ENCODE results near the gene CELF3.

The CELF3 gene

GRCh38 chr1:151716771-151717631, at the start of gene CELF3:
Gene CELF3 (minus strand): TSS chr1:151716803. CDS start chr1:151716020, 783 bp downstream.
- no peak for DNase-seq (ENCODE audit: extremely low spot score)
- CTCF ChIA-PET, result interaction anchor here (0.9 to 2.6 kb wide), 3 partner anchors 17 to 123 kb away, joined by 3 to 10 read pairs (median 4); partner anchors contain the start of gene MRPL9
- POLR2A ChIA-PET, result no interaction called here
- no peak for TF ChIP-seq CTCF (IDR thresholded peaks at IDR 0.05; ENCODE audit: control extremely low read depth, extremely low read depth, low read depth, missing control alignments)

GRCh38 chr1:151763990-151764389, 47.4 kb upstream of the CELF3 start:
- no peak for TF ChIP-seq CTCF (IDR thresholded peaks at IDR 0.05; ENCODE audit: control extremely low read depth, extremely low read depth, low read depth, missing control alignments)
- POLR2A ChIA-PET, result no interaction called here
- no peak for DNase-seq (ENCODE audit: extremely low spot score)
- CTCF ChIA-PET, result interaction anchor here (1.1 to 2.8 kb wide), 6 partner anchors 8 to 693 kb away, joined by 3 to 9 read pairs (median 4); partner anchors contain the start of genes GABPB2 and TDRKH

- CTCF ChIA-PET, result interaction anchor here (1.0 to 2.8 kb wide), 8 partner anchors 9 to 693 kb away, joined by 3 to 9 read pairs (median 4); partner anchors contain the start of genes GABPB2 and TDRKH
- peak; percentile 95 for DNase-seq (ENCODE audit: extremely low spot score)
- POLR2A ChIA-PET, result interaction anchor here (0.6 kb wide), 2 partner anchors 10 to 87 kb away, joined by 3 to 4 read pairs; no protein-coding TSS in a partner anchor
- no peak for TF ChIP-seq CTCF (IDR thresholded peaks at IDR 0.05; ENCODE audit: control extremely low read depth, extremely low read depth, low read depth, missing control alignments)
Observed at GRCh38 chr1:151762941-151763921, 46.6 kb upstream of the CELF3 start, which contains the start of gene MRPL9. Gene MRPL9 (minus strand): TSS chr1:151763496. CDS start chr1:151763479, 17 bp downstream.

- no peak for TF ChIP-seq CTCF (IDR thresholded peaks at IDR 0.05; ENCODE audit: control extremely low read depth, extremely low read depth, low read depth, missing control alignments)
- POLR2A ChIA-PET, result interaction anchor here (0.6 kb wide), 1 partner anchor 29 kb away, joined by 3 read pairs; no protein-coding TSS in a partner anchor
- no peak for DNase-seq (ENCODE audit: extremely low spot score)
- CTCF ChIA-PET, result interaction anchor here (1.0 kb wide), 1 partner anchor 27 kb away, joined by 3 read pairs; no protein-coding TSS in a partner anchor
Observed at GRCh38 chr1:151760597-151761385, 44.2 kb upstream of the CELF3 start.

- POLR2A ChIA-PET, result no interaction called here
- TF ChIP-seq CTCF (IDR thresholded peaks at IDR 0.05; ENCODE audit: control extremely low read depth, extremely low read depth, low read depth, missing control alignments), result no peak
- no peak for DNase-seq (ENCODE audit: extremely low spot score)
- CTCF ChIA-PET, result interaction anchor here (1.4 kb wide), 1 partner anchor 25 kb away, joined by 4 read pairs; no protein-coding TSS in a partner anchor
Observed at GRCh38 chr1:151759241-151759640, 42.6 kb upstream of the CELF3 start.
